Endodermal cell (in vitro differentiated cells): ENCODE measurements around the gene VPS35. TPM values are rescaled to one million over a fixed set of nuclear protein-coding genes. Genes with fewer than 3 reads are reported as not detected.

ENCODE experiments used
- DNase-seq: peaks from one replicate; pipeline ENCODE4 v3.0.0-alpha.2; 2017
- H3K27ac ChIP-seq: 2 replicates; pipeline ENCODE4 v1.5.1; 2013; ENCODE audit warnings: mild to moderate bottlenecking, low read depth, low read length, moderate library complexity
- H3K27me3 ChIP-seq: 2 replicates; pipeline ENCODE4 v1.6.1; 2013; ENCODE audit warnings: mild to moderate bottlenecking, low read length, moderate library complexity; ENCODE audit not compliant: insufficient read depth, control insufficient read depth, poor library complexity, severe bottlenecking
- H3K36me3 ChIP-seq: 2 replicates; pipeline ENCODE4 v1.7.0; 2013; ENCODE audit warnings: mild to moderate bottlenecking, low read length, moderate library complexity; ENCODE audit not compliant: control insufficient read depth, insufficient read depth
- H3K4me1 ChIP-seq: one replicate; pipeline ENCODE4 v1.7.0; 2013; ENCODE audit warnings: low read length; ENCODE audit not compliant: control insufficient read depth, insufficient read depth
- H3K4me3 ChIP-seq: 2 replicates; pipeline ENCODE4 v1.5.1; 2013; ENCODE audit warnings: mild to moderate bottlenecking, low read length, moderate library complexity
- H3K9ac ChIP-seq: 2 replicates; pipeline ENCODE4 v1.6.1; 2013; ENCODE audit warnings: mild to moderate bottlenecking, low read length, moderate library complexity; ENCODE audit not compliant: poor library complexity, severe bottlenecking; ENCODE audit errors: extremely low read depth
- H3K9me3 ChIP-seq: 2 replicates; pipeline ENCODE4 v1.6.1; 2013; ENCODE audit warnings: mild to moderate bottlenecking, low read length, moderate library complexity; ENCODE audit not compliant: control insufficient read depth
- H3K27ac Mint-ChIP-seq: 2 replicates; pipeline ENCODE4 v1.8.0; 2020; ENCODE audit warnings: mixed read lengths
- H3K27me3 Mint-ChIP-seq: 2 replicates; pipeline ENCODE4 v1.8.0; 2021; ENCODE audit warnings: mild to moderate bottlenecking, mixed read lengths; ENCODE audit not compliant: insufficient read depth
- H3K36me3 Mint-ChIP-seq: 2 replicates; pipeline ENCODE4 v1.8.0; 2020; ENCODE audit warnings: low read depth, mixed read lengths
- H3K4me1 Mint-ChIP-seq: 2 replicates; pipeline ENCODE4 v1.8.0; 2020; ENCODE audit warnings: mixed read lengths
- H3K4me3 Mint-ChIP-seq: 2 replicates; pipeline ENCODE4 v1.8.0; 2020; ENCODE audit warnings: mild to moderate bottlenecking, moderate library complexity, mixed read lengths
- H3K9me3 Mint-ChIP-seq: 2 replicates; pipeline ENCODE4 v1.8.0; 2020; ENCODE audit warnings: mild to moderate bottlenecking, mixed read lengths
- WGBS, 2 experiments: methylation state at CpG; one replicate each; pipeline versions ENCODE4 v1.1.5 to v1.1.7; 2013; ENCODE audit warnings: missing lambda C conversion rate in 2 of 2, mixed read lengths in 1 of 2; ENCODE audit not compliant: insufficient coverage in 1 of 2, insufficient read length in 1 of 2; 5-methylcytosine and 5-hydroxymethylcytosine counted together
- total RNA-seq, 2 donors: library from RNA; stranded (reverse); fragmentation: NEBNext Ultra II Directional in 1 of 2; extraction: Animal tissue kit (Norgen Biotek cat#: 25700) in 1 of 2; gene quantifications; 2 replicates in 1 of 2; 3 replicates in 1 of 2; pipeline ENCODE4 v1.2.1, GENCODE V29; 2021
- TF ChIP-seq, protein P1 (sequence below): fragments of 200-600 bp; sonication (generic); conservative IDR thresholded peaks from 2 replicates; pipeline ENCODE4 v1.5.0; 2021; ENCODE audit warnings: antibody characterized with exemption, mild to moderate bottlenecking

VPS35 gene
- total RNA-seq, 2 donors from 2014 or later, result 95.7 to 119 TPM

DNA sequence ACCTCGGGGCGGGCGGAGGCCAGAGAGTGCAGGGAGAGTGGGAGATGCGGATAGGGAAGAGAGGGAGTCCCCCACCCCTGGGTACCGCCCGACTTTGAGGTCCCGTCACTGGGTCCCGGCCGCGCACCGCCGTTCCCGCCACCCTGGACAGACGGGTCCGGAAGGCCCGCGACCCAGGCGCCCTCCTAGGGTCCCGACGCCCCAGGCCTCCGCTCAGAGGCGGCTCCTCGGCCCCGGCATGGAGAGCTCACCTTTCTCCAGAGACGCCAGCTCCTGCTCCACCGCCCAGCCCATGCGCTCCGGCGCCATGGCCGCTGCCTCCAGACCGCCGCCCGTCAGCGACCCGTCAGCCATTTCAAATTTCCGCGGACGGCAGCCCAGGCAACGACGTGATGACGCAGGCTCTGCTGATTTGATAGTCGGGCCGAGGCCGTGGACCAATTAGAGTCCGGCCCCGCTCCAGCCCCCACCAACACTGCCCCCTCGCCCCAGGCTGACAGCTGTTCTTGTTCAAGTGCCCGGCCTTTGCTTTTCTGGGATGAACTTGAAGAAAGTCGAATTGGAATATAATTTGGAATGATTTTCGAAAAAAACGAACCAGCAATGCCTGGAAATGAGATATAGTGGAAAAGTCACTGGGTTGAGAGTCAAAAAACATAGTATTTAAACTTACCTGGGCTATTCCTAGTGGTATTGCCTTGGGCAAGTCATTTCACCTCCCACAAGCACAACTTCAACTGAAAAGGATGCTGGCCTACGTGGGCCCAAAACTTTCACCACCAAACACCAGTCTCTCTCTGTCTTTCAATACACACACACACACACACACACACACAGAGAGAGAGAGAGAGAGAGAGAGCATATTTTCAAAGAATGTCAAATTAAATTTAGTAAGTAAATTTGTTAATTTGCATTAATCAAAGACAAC lies 67.7 kb downstream of the VPS35 start, which contains the start of gene SHCBP1:
TSS of gene SHCBP1 (minus strand) at position 374 of the 928 bp plus-strand sequence. CDS start at position 354, 20 bp downstream.
- Histone ChIP-seq H3K4me1 (peaks cover 2% of the 10 kb centered on the region), H3K9me3 (no peaks in the 10 kb centered on the region), H3K27me3 (no peaks in the 10 kb centered on the region), H3K9ac (peak within 1 kb of the TSS; percentile 59), H3K36me3 (peaks cover 25% of the 10 kb centered on the region), H3K27ac (peak within 1 kb of the TSS; percentile 6), H3K4me3 (peak within 1 kb of the TSS; percentile 93)
- Mint-ChIP-seq H3K4me1 (peaks cover 8% of the 10 kb centered on the region), H3K36me3 (peaks cover 19% of the 10 kb centered on the region), H3K27ac (peak within 1 kb of the TSS; percentile 95), H3K4me3 (peak within 1 kb of the TSS; percentile 86), H3K9me3 (no peaks in the 10 kb centered on the region), H3K27me3 (no peaks in the 10 kb centered on the region)
- TF ChIP-seq, protein P1, sequence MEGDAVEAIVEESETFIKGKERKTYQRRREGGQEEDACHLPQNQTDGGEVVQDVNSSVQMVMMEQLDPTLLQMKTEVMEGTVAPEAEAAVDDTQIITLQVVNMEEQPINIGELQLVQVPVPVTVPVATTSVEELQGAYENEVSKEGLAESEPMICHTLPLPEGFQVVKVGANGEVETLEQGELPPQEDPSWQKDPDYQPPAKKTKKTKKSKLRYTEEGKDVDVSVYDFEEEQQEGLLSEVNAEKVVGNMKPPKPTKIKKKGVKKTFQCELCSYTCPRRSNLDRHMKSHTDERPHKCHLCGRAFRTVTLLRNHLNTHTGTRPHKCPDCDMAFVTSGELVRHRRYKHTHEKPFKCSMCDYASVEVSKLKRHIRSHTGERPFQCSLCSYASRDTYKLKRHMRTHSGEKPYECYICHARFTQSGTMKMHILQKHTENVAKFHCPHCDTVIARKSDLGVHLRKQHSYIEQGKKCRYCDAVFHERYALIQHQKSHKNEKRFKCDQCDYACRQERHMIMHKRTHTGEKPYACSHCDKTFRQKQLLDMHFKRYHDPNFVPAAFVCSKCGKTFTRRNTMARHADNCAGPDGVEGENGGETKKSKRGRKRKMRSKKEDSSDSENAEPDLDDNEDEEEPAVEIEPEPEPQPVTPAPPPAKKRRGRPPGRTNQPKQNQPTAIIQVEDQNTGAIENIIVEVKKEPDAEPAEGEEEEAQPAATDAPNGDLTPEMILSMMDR, result no peak
- WGBS, 2 experiments, result 0 to 1% methylated on average over 33 to 52 of the region's 52 CpGs
- DNase-seq, result peak; percentile 96

DNA sequence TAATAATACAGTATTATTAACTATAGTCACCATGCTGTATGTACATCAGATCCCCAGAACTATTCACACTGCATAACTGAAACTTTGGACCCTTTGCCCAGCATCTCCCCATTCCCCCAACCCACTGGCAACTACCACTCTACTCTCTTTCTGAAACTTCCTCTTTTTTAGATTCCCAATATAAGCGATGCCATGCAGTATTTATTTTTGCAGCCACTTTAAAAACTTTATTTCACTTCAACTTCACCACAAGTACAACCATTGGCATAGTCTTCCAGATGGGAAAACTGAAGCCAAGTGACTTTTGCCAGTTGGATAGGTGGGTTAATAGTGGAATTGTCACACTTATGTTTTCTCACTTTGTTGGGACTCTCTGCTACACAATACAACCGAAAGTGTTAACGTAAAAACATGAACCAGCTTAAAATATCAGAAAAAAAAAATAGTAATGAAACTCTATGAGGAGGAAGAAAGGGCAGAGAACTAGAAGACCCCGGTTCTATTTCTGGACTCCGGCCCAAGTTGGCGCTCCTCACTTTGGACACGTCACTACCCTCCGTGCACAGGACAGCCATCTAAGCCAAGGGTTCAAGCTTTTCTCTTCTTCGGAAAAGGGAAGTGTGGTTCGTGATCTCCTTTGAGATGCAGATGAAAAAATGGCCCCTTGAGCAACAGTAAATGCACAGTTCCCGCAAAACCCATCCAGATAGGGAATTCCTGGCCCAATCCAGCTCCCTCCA lies 68.5 kb downstream of the VPS35 start:
- Histone ChIP-seq H3K9ac (peak overlapping the region; percentile 59), H3K4me1 (peaks cover 2% of the 10 kb centered on the region), H3K9me3 (no peaks in the 10 kb centered on the region), H3K36me3 (peaks cover 32% of the 10 kb centered on the region), H3K4me3 (peak overlapping the region; percentile 93), H3K27me3 (no peaks in the 10 kb centered on the region), H3K27ac (peak overlapping the region; percentile 6)
- 11 to 15% methylated on average over 8 to 9 of the region's 11 CpGs for WGBS, 2 experiments
- TF ChIP-seq, protein P1, result no peak
- peaks cover 8% of the 10 kb centered on the region for H3K4me1 Mint-ChIP-seq
- peaks cover 25% of the 10 kb centered on the region for H3K36me3 Mint-ChIP-seq
- peak overlapping the region; percentile 86 for H3K4me3 Mint-ChIP-seq
- peak overlapping the region; percentile 95 for H3K27ac Mint-ChIP-seq
- no peaks in the 10 kb centered on the region for H3K27me3 Mint-ChIP-seq
- no peaks in the 10 kb centered on the region for H3K9me3 Mint-ChIP-seq
- no peak for DNase-seq

DNA sequence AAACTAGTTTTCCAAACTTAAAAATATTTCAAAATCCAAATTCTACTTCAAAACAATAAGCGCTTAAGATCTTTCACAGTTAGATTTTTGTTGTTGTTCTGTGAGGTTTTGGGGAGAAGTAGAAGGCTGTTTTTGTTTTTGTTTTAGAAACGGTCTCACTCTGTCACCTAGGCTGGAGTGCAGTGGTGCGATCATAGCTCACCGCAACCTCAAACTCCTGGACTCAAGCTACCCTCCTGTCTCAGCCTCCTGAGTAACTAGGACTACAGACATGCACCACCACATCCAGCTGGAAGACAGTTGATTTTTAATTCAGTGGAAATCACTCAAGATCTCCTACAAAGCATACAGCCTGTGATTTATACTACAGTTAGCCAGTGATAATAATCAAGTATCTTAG lies 70.5 kb downstream of the VPS35 start:
- Histone ChIP-seq H3K4me3 (no peak overlapping the region), H3K4me1 (peaks cover 2% of the 10 kb centered on the region), H3K27me3 (no peaks in the 10 kb centered on the region), H3K36me3 (peaks cover 41% of the 10 kb centered on the region), H3K9ac (no peak overlapping the region), H3K9me3 (no peaks in the 10 kb centered on the region), H3K27ac (no peak overlapping the region)
- Mint-ChIP-seq H3K27me3 (no peaks in the 10 kb centered on the region), H3K4me3 (no peak overlapping the region), H3K4me1 (peaks cover 8% of the 10 kb centered on the region), H3K36me3 (peaks cover 34% of the 10 kb centered on the region), H3K9me3 (no peaks in the 10 kb centered on the region), H3K27ac (no peak overlapping the region)
- TF ChIP-seq, protein P1, result no peak
- 92% methylated on average over 3 of the region's 4 CpGs; no CpG with 5 or more reads in 1 of the 2 experiments for WGBS, 2 experiments
- no peak for DNase-seq
